GM21825 (cell line): ENCODE data around the gene KIF21B.

Source experiments
- ATAC-seq: cut with Tn5 transposase; IDR thresholded peaks from one replicate; pipeline ENCODE4 v1.9.1; 2021; ENCODE audit warnings: mild to moderate bottlenecking, moderate library complexity; ENCODE audit not compliant: unreplicated experiment

KIF21B gene

DNA sequence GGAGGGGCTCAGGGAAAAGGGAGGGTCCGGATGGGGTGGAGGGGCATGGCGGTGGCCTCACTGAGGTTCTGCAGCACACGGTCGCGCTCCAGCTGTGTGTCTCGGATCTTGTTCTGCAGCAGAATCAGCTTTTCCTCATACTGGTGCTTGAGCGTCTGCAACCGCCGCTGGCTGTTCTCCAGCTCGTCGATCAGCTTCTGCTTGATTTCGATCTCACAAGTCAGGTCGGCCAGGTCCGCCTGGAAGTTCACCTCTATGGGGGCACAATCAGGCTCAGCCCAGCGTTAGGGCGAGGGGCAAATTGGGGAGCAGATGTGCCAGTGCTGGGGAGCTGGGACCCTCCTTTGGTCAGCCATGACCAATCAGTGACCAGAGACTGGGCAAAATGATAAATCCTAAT lies 25.2 kb downstream of the KIF21B start:
- ATAC-seq = no peak

- no peak for ATAC-seq
Observed at GRCh38 chr1:200992382-200993048, 31.0 kb downstream of the KIF21B start.

- ATAC-seq = no peak
Observed at GRCh38 chr1:200991097-200991614, 32.4 kb downstream of the KIF21B start.

DNA sequence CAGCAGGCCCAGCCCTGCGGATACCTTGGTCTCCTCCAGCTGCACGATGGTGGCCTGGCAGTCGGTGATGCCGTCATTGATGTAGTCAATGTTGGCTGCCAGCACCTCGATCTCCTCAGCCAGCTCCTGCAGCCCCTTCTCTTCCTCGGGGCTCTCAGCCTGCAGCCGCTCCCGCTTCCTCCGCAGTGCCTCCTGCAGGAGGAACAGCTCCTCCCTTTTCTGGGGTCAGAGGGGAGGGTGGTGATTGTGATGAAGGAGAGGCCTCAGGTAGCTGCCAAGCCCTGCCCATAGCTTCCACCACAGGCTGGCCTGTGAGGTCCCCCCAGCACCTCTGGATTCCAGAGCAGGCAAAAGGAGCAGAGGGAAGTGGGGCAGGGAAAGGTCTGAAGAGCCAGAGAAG lies 33.4 kb downstream of the KIF21B start:
- ATAC-seq = no peak

DNA sequence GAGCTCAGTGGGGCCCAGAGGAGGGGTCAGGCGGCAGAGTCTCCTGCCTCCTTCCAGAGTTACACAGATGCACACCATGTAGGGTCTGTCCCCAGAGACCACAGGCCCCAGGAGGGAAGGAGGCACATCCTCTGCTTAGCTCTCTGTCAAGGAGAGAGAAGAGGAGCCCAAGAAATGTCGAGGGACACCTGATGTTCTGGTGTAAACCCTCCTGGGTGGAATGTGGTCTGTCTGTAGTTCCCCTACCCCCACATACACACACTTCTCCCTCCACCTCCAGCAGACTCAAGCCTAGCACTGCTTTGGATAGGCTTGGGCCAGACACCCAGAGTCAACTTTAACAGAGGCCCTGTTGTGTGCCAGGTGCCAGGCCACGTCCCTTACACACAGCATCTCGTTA lies 34.2 kb downstream of the KIF21B start:
- ATAC-seq = no peak

DNA sequence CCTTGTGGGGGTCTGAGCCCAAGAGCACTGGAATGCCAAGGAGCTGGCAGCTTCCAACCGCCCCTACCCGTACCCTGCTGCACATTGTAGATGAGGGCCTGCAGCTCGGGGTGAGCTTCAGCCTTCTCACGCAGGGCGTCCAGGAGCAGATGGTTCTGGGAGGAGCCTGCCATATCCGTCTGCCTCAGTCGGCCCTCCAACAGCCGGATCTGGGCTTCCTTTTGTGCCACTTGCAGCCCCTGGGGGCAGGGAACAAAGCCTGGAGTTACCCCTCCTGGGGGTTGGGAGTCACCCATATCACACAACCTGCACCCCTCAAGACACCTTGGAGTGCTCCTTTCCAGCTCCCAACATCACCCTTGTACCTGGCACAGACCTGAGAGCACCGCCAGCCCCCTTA lies 34.8 kb downstream of the KIF21B start:
- no peak for ATAC-seq

DNA sequence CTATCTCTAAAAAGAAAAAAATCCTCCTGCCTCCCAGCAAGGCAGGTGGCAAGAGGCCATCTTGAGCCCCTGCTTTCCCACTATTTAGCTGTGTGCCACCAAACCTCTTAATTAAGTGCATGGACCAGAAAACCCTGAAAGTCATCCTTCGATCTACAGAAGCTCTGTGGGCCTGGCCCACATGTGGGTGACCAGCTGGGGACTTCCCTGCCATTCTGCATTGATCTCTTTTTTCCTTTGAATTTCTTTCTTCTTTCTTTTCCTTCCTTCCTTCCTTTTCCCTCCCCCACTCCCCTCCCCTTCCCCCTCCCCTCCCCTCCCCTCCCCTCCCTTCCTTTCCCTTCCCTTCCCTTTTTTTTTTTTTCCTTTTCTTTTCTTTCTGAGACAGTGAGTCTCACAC lies 38.0 kb downstream of the KIF21B start:
- no peak for ATAC-seq

GRCh38 chr1:200983035-200983561 lies 40.4 kb downstream of the KIF21B start:
- no peak for ATAC-seq

GRCh38 chr1:200982071-200982945 lies 41.2 kb downstream of the KIF21B start:
- no peak for ATAC-seq

DNA sequence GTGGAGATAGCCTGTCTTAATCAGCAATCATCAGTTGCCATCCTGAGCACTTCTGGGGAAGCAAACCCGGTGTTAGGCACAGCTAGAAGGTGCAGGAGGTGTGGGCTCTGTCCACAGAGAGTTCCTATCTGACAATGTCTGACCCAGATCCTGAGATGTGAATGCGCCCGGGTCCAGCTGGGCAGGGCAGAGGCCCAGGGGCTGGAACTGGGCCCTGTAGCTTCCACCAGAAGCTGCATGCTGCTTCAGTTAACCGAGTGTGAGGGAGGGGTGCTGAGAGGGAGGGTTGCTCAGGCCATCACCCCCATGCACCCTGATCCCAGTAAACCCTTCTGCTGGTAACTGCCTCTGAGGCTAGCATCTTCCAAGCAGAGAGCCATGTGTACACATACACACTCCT lies 42.2 kb downstream of the KIF21B start:
- ATAC-seq = no peak

DNA sequence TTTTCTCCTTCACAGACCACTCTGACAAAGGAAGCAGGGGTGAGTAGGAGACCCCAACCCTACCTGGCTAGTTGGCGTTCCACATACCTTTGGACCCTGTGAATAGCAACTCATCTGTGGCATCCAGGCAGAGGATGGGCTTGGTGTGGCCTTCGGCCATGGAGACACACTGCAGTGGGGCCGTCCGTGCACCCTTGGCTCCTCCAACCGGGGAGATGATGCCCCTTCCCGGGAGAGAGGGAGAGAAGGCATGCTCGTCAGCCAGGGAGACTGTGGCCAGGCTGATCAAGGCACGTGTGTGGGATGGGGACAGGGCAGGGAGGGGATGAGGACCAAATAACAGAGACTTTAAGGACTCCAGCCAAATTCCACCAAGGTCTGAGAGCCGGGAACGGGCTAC lies 42.6 kb downstream of the KIF21B start:
- ATAC-seq = no peak

GRCh38 chr1:200980452-200980772 lies 43.1 kb downstream of the KIF21B start:
- no peak for ATAC-seq

- ATAC-seq = no peak
Observed at GRCh38 chr1:200979574-200980451, 43.7 kb downstream of the KIF21B start.

DNA sequence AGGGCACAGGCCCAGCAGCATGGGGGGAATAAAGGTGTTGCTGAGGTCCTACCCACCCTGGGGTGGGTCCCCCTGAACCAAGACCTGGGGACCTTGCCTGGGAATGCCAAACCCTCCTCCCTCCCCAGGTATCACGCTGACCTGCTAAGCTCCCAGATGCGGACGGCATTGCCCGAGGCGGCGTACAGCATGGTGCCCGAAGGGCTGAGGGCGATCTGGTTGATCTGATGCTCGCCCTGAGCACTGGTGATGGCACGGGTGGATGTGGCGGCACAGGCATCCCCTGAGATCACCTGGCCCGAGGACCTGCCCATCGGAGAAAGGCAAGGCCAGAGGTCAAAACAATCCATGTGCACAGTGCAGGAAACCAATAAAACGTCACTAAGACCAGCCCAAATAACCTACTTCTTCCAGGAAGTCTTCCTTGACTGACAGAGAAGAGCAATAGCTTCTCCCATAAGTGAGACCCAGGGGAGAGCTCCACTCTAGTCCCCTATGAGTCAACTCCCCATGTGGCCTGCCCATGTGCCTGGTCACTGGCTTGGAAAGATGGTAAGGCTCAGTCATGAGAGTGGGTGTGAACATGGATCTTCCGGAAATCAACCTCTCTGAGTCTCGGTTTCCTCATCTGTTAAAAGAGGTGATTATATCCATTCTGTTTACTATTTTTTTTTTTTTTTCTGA lies 46.3 kb downstream of the KIF21B start:
- ATAC-seq = no peak

GRCh38 chr1:200976634-200977033 lies 46.9 kb downstream of the KIF21B start:
- no peak for ATAC-seq

- no peak for ATAC-seq
Observed at GRCh38 chr1:200975458-200975857, 48.1 kb downstream of the KIF21B start.

- no peak for ATAC-seq
Observed at GRCh38 chr1:200974711-200975110, 48.8 kb downstream of the KIF21B start.

GRCh38 chr1:200973937-200974657 lies 49.4 kb downstream of the KIF21B start:
- no peak for ATAC-seq

GRCh38 chr1:200972985-200973742 lies 50.4 kb downstream of the KIF21B start:
- ATAC-seq = no peak
